HG02870 (cell line): Measurements from ENCODE around the gene ATP1A2.
A peak's percentile ranks its signal among the peaks of the same experiment; 100 is the strongest.

Experiments used
- ATAC-seq: cut with Tn5 transposase; IDR thresholded peaks from one replicate; pipeline ENCODE4 v1.9.1; 2021; ENCODE audit warnings: mild to moderate bottlenecking, moderate library complexity; ENCODE audit not compliant: unreplicated experiment

The ATP1A2 gene

DNA sequence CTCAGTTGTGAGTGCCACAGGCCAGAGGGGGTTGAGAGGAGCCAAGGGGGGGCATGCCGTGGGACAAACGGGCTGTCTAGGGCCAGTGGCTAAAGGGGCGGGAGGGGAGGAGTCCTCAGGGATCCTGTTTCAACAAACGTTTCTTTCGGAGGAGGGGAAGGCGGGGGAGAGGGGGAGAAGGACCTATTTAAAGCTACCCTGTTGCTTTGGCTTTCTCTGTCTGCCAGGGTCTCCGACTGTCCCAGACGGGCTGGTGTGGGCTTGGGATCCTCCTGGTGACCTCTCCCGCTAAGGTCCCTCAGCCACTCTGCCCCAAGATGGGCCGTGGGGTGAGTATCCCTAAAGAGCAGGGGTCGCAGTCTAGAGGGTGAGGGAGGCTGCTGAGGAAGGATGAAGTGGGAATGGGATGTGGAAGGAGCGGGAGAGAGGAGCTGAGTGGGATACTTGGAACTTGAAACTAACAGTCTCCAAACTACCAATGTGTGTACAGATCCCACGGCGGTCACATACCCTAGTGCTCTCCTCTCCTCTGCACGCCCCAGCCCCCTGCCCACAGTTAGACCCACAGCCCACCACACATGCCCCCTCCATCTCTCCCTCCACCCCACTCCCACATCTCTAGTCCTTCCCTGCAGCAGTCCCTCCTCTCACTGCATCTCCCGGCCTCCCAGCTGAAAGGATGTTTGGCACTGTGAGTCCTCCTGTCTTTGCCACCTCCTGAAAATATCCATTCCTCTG lies at the start of gene ATP1A2:
TSS of gene ATP1A2 (plus strand) at position 215 of the 738 bp plus-strand sequence. CDS start at position 318, 103 bp downstream.
- ATAC-seq, result no peak

DNA sequence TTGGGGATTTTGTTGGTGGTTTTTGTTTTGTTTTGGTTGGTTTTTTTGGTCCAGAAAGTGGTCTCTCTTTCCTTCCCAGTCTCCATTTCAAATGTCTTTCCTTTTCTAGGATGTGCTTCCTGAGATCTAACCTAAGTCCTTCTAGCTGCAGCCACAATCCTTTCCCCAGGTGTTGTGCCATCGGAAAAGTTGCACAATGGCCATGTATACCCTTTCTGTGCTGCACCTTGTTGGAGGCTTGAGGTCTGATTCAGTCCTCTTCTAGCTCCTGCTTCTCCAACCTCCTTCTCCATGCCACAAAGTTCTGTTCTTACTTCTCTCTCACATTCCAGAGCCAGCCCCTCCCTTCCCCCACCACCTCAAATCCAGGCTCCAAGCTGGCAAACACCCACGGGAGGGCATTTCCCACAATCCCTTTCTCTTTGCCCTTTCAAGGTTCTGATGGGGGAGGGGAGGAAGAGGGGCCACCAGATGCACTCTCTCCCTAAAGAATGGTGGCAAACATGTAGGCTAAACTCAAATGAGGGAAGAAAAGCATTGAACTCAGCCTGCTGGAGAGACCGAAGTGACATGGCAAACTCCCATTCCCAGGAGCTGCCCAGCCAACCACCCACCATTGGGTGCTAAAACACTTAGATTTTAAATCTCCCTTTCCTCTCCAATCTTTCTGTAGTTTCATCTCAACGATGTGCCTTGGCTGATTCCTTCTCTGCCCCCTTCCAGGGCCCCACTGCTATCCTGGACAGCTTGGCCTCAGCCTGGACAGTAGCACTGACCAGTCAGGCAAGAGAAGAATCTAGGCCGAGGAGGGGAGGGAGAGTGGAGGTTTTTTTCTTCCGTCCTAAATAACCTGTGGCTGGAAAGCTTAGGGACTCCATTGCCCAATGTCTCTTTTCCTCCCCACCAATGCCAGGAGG lies 48.5 kb upstream of the ATP1A2 start:
- no peak for ATAC-seq

DNA sequence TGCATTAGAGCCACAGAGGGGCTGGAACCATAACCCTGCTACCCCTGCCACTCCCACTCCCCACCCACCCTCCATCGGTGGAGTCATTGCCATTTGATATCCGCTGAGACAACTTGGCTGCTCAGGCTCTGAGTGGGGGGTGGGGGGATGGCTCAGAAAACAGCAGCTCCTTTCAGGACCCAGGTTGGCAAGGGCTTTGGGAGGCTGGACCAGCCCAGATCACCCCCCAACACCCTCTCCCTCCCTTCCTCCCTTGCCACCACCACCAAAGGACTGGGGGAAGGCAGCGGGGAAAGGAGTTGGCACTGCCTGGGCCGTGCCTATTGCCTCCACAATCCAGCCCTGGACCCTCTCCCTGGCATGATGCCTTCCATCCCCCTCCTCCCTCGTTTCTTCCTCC lies 47.3 kb upstream of the ATP1A2 start:
- no peak for ATAC-seq

DNA sequence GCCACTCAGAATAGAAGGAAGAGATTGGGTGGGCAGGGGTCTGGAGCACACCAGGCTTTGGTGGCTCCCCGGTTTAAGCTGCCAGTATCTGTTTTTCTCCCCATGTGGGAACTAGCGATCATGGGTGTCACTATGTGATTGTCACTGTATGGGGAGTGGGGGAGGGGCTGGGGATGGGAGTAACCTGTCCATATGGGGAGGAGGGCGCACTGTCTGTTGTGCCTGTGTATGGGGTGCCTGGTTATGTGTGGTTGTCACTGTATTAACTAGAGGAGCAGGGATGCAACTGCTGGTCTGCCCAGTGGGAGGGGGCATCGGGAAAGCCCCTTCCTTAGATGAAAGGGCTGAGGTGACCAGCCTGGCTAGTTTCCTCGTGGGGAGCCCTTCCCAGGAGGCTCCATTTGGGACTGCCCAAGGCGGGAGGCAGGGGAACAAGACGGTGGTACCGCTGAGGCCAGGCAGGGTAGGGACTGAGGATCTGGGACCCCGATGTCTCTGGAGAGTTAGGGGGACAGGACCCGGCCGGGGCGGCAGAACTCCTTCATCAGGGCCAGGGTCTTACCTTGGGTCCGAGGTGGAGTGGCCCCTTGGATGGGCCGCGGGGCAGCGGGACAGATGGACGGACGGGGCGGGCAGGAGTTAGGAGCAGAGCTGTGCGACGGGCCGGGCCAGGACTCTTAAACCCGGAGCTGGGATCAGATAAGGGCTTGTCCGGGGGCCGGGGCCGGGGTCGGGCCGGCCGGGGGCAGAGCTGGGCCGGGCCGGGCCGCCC lies 45.9 kb upstream of the ATP1A2 start, which contains the start of gene KCNJ10:
TSS of gene KCNJ10 (minus strand) at position 701 of the 772 bp plus-strand sequence. CDS start 27,628 bp downstream, outside the sequence.
- no peak for ATAC-seq

DNA sequence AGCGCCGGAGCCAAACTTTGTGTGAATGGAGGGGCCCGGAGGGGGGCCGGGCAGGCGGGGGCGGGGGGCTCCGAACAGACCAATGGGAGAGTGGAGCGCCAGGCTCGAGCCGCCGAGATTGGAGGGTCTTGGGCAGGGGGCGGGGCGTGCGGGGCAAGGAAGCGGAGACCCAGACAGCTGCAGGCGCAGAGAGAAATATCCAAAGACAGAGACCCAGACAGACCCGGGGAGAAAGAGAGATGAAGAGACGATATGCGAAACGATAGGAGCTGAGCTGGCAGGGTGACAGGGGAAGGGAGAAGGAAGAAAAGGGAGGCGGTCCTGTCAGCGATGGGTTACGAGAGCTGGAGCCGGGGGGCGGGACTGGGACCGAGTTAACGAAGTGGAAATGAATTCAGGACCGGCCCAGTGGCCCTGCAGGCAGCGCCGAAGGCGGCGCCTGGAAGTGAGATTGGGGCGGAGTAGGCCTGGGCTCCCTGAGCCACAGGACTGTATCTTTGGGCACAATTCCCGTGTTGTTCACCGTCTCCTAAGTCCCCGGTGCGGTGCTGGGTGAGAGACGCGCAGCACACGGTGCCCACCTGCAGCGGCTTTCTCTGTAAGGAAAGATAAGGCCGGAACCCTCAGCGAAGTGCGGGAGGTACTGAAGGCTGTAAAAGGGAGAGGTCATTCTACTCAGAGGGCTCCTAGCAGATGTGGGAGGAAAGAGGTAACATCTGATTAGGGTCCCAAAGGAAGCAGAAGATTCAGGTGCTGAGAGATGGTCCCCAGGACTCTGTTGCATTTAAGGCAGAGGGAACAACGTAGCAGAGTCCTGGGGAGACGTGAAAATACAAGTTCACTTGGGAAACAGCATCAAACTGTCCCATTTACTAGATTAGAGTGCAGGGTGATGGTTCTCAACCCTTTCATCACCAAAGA lies 45.1 kb upstream of the ATP1A2 start:
- ATAC-seq, result peak; percentile 47

DNA sequence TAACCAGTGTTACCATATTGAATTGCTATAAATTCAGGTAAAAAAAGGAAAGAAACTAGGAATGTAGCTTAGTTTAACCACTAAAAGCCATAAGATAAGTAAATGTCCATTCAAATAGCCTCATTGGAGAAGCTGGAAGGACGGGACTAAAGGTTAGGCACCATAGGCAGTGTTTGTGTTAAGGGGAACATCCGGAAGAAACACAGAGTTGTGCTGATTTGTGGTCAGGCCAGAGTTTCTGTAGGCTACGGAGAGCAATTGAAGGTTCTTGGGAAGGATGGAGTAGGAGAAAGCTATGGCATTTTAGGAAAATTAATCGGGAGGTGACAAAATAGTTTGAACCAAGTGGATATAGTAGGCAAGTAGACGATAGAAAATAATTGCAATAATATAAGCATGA lies 44.3 kb upstream of the ATP1A2 start:
- no peak for ATAC-seq

DNA sequence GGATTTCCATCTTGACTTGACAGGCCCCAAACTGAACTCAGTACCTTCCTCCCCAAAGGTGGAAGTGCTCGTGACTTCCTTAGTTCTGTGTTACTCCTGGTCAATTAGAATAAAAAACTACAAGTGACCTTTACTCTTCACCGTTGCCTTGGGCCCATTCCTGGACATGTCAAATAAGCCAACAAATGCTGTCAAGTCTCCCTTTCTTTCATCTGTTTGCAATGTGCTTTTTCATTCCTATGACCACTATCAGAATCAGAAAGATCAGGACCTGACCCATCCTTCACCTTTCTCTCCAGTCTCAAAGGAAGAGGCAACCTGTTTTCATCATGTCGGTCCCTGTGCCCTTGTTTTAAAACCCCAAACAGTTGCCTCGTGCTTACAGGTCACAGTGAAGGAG lies 40.7 kb upstream of the ATP1A2 start:
- ATAC-seq, result no peak

DNA sequence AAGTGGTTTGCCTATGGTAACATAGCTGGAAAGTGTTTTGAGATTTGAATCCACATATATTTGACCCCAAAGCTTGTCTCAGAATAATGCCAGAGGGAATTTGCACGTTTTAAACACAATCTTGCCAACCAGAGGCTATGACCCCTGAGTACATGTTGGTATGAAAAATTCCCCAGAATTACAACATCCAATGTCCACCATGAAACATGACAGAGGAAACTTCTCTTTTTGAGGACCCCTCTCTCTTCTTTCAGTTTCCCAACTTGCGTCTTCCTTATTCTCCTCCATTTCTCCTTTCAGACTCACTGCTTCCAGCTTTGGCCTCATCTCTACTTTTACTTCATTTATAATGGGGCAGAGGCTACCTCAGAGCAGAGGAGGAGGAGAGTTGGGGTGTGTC lies 39.7 kb upstream of the ATP1A2 start:
- ATAC-seq, result no peak

DNA sequence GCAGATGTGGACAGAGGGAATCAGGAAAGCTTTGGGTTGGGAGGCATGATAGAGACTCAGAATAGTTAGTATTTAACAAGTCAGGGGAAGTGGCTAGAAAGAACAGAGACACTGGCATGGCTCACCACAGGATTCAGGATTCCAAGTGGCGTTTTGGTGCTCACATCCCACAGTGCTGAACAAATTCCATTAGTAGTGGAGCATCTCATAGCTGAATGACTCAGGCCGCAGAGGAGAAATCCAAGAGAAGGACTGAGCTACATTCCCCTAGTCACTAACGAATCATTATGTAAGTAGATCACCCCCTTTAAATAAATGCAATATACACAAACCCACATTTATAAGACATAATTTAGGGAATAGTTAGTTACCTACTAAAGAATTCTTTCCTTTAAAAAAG lies 39.3 kb upstream of the ATP1A2 start:
- no peak for ATAC-seq

DNA sequence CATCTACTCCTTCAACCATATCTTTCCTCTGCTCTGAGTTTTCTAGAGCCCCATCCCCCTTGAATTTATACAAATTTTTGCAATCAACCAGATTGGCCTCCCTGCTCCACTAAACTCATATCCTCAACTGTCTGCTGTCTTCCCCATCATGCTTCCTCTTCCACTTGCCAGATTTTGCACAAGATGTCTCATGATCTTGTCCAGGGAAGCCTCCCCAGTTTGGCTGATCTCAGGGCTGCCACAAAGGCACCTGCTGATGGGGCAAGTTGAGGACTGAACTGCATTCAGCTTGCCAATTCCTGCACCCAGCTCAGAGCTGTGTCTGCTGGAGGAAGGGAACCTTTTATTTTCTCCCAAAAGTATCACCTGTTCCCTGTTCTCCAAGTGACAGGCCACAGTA lies 38.1 kb upstream of the ATP1A2 start:
- ATAC-seq, result no peak

DNA sequence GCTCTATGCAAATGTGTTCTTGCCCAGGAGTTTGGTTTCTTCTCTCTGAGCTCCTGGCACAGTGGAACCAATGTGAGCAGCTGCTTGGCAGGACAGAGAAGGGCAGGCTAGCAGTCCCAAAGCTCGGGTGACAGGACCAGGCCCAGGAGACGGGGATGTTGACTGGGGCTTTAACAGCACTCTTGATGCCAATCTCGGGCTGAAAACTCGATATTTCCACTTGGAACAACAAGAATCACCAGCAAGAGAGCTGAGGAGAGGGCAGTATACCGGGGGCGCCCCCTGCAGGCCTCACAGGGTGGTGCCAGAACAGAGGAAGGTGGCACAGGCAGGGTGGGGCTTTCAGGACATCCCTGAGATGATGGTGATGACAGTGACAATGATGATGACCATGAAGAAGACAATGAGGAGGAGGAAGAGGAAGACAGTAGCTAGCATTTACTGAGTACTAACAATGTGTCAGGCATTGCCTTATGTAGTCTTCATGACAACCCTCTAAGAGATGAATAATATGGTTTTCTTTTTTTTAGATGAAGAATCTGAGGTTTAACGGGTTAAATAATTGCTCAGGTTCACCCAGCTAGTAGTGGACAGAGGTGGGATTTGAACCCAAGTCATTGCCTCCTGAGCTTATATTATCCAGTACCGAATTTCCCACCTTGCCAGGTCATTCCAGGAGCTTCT lies 36.9 kb upstream of the ATP1A2 start:
- ATAC-seq, result no peak

DNA sequence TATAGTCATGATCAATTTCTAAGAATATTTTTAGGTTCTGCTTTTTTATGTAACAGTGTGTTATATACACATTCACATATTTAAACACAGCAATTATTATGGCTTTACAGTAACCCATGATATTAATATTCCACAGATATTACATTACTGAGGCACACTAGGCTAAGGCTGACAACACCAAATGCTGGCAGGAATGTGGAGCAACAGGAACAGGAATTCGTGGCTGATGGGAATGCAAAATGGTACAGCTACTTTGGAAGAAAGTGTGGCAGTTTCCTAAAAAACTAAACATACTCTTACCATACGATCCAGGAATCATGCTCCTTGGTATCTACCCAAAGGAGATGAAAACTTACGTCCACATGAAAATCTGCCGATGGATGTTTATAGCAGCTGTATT lies 36.1 kb upstream of the ATP1A2 start:
- ATAC-seq, result no peak

DNA sequence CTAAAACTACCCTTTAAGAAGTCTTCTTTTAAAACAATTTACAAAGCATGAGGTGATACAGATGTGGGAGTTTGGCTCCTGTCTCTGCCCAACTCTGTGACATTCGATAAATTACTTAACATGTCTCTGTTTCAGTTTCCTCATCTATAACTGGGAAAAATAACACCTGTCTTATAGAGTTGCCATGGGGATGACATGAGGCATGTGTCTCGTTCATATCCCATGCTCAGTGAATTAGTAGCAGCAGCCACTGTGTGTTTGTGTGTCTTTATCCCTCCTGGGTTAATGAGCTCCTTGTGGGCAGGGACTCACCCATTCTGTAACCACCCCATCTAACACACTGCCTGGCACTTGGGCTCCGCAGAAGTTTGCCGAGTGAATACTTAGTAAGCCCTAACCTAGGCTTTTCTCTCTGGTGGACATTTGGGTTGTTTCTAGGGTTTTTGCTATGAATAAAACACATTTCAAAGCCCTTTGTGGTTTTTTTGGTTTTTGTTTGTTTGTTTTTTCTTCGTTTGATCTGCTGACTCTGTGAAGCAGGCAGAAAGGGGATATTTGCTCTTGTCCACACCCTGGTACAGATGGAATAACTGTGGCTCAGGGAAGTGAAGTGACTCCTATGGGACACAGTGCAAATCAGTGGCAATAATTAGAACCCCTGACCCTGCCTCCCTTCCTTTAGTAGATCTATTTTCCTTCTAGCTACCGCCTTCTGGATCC lies 35.0 kb upstream of the ATP1A2 start:
- ATAC-seq, result no peak

DNA sequence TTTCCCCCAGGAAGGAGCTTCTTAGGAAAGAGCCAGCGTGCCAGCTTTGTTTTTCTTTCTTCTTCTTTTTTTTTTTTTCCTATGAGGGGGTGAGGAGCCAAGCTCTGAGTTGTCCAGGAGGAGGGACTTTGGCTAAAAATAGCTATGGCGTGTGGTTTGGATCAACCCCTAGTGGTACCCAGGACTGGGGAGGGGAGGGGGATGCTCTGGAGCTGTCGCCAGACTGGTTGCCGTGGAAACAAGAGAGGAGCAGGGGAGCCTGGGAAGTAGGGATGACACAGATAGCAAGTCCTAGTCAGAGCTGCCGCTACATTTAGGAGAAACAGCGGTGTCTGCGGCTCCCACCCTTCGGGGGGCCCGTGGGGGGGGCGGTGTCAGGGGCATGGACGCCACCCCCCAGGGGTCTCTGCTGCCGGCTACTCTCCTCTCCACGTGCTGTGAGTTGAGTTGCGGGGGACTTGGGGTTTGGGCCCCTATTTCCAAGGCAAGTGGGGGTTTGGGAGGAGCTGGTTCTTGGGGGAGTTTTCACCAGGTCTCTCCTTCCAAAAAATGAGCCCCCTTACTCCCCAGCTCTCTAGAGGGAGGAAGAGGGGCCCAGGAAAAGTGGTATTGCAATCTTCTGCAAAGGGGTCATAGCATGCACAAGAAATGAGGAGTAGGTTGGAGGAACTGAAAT lies 34.2 kb upstream of the ATP1A2 start, which contains the start of gene KCNJ9:
TSS of gene KCNJ9 (plus strand) at position 278 of the 676 bp plus-strand sequence. CDS start 2,493 bp downstream, outside the sequence.
- no peak for ATAC-seq

DNA sequence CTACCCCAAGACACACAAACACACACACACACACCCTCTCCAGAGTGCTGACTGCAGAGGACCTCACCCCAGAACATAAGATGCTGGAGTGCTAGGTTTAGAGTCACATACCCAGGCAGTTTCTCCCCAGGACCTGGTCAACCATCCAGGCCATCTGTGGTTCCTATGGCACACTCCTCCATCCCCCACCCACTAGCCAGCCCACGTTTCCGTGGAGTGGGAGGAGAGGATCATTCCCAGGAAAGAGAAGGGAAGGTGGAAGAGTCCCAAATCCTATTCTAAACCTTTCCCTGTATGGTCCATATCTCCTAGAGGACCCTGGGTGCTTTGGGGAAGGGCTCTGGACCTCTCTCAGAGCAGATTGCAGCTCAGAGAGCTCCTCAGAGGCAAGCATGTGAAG lies 33.1 kb upstream of the ATP1A2 start:
- ATAC-seq, result no peak

DNA sequence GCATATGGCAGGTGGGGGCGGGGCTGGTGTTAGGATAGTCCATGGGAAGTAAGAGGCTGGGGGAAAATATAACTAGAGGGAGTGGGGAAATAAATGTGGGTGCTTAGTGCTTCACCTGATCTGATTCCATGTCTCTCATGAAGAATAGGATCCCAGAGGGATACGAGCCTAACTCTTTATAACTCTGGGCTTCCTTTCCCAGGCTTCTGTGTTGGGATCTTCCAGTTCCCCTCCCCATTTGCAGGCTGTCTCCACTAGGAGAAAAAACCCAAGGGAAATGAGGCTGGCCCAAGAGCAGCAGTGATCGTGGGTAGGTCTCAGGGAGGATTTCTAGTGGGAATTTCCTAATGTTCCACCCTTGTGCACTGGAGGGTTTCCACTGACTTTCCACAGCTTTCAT lies 32.6 kb upstream of the ATP1A2 start:
- ATAC-seq, result no peak

DNA sequence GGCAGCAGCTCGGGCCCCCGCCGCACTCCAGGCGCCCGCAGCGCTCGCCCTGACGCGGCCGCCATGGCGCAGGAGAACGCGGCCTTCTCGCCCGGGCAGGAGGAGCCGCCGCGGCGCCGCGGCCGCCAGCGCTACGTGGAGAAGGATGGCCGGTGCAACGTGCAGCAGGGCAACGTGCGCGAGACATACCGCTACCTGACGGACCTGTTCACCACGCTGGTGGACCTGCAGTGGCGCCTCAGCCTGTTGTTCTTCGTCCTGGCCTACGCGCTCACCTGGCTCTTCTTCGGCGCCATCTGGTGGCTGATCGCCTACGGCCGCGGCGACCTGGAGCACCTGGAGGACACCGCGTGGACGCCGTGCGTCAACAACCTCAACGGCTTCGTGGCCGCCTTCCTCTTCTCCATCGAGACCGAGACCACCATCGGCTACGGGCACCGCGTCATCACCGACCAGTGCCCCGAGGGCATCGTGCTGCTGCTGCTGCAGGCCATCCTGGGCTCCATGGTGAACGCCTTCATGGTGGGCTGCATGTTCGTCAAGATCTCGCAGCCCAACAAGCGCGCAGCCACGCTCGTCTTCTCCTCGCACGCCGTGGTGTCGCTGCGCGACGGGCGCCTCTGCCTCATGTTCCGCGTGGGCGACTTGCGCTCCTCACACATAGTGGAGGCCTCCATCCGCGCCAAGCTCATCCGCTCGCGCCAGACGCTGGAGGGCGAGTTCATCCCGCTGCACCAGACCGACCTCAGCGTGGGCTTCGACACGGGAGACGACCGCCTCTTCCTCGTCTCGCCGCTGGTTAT lies 31.4 kb upstream of the ATP1A2 start:
- peak; percentile 65 for ATAC-seq
